Uterus (tissue), 2 donors: ENCODE data around the gene RRP9.

ENCODE experiments used
- POLR2A ChIP-seq, 2 donors: fragments of 450-650 bp; IDR thresholded peaks; one replicate each; pipeline ENCODE4 v1.6.1; 2016; ENCODE audit warnings: antibody characterized with exemption in 2 of 2, mild to moderate bottlenecking in 1 of 2, moderate library complexity in 1 of 2
- TF ChIP-seq, protein P1 (sequence below), 4 experiments: fragments of 200-600 bp in 2 of 4; fragments of 450-650 bp in 2 of 4; sonication (generic) in 2 of 4; IDR thresholded peaks; one replicate each; pipeline ENCODE4 v1.5.1; 2016 to 2019; ENCODE audit warnings: antibody characterized with exemption in 4 of 4, mild to moderate bottlenecking in 2 of 4, moderate library complexity in 1 of 4

DNA sequence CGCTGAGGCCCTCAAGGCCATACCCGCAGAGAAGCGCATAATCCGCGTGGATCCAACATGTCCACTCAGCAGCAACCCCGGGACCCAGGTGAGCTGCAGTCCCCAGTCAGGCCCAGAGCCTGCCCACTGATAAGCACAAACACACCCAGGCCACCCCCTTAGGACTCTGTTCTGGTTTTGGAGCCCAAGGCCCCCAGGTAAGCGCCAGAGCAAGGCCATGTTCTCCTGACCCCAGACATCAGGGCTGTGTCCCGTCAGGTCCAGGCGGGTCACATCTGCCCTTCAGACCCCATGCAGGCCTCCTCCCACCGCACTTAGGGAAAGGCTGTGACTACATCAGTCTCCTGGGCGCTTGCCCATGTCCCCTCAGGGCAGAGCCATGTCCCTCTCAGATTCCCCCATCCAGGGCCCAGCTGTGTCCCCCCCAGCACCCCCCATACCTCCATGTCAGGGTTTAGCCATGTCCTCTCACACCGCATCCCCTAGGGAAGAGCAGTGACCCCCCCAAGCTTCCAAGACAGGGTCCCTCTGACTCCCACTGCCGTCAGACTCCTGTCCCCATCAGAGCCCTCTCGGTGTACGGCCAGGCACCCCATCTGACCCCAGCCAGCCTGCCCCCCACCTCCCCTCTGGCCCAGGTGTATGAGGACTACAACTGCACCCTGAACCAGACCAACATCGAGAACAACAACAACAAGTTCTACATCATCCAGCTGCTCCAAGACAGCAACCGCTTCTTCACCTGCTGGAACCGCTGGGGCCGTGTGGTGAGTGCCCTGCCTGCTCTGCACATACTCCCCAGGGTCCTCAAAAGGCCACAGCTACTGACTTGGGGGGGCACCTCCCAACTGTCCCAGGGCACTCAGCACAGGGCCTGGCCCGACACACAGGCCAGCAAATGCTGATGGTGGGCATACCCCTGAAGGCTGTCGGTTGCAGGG lies 2.0 kb upstream of the RRP9 start:
- TF ChIP-seq, protein P1, sequence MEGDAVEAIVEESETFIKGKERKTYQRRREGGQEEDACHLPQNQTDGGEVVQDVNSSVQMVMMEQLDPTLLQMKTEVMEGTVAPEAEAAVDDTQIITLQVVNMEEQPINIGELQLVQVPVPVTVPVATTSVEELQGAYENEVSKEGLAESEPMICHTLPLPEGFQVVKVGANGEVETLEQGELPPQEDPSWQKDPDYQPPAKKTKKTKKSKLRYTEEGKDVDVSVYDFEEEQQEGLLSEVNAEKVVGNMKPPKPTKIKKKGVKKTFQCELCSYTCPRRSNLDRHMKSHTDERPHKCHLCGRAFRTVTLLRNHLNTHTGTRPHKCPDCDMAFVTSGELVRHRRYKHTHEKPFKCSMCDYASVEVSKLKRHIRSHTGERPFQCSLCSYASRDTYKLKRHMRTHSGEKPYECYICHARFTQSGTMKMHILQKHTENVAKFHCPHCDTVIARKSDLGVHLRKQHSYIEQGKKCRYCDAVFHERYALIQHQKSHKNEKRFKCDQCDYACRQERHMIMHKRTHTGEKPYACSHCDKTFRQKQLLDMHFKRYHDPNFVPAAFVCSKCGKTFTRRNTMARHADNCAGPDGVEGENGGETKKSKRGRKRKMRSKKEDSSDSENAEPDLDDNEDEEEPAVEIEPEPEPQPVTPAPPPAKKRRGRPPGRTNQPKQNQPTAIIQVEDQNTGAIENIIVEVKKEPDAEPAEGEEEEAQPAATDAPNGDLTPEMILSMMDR (IDR thresholded peaks at IDR 0.05): no peak
- TF ChIP-seq POLR2A (IDR thresholded peaks at IDR 0.05): no peak
